Cardiac muscle cell (in vitro differentiated cells and primary cell): Measurements from ENCODE around the gene FHOD3. TPM values are rescaled to one million over a fixed set of nuclear protein-coding genes. Genes with fewer than 3 reads are reported as not detected.
"Not testable (repeated sequence)": the region's sequence is repeated elsewhere in the genome, so short reads cannot be mapped to it uniquely, and the experiment has no call there.

Experiments used
- DNase-seq, 2 donors: peaks; one replicate each; pipeline versions ENCODE4 v3.0.0 to v3.0.0-alpha.2; 2010 to 2017; ENCODE audit warnings: low read depth in 1 of 2, low spot score in 1 of 2
- H3K27ac ChIP-seq: fragments of 200-600 bp; sonication (generic); 2 replicates; pipeline ENCODE4 v1.5.1; 2016
- H3K27me3 ChIP-seq: fragments of 200-600 bp; sonication (generic); 2 replicates; pipeline ENCODE4 v1.6.0; 2016; ENCODE audit warnings: control low read depth
- H3K36me3 ChIP-seq: fragments of 200-600 bp; sonication (generic); 2 replicates; pipeline ENCODE4 v1.5.1; 2016; ENCODE audit warnings: control low read depth
- H3K4me1 ChIP-seq: fragments of 200-600 bp; sonication (generic); 2 replicates; pipeline ENCODE4 v1.8.1; 2017; ENCODE audit warnings: low read depth, mild to moderate bottlenecking, mixed run types
- H3K4me3 ChIP-seq: fragments of 200-600 bp; sonication (generic); 2 replicates; pipeline ENCODE4 v1.5.1; 2016; ENCODE audit warnings: mild to moderate bottlenecking
- H3K9me3 ChIP-seq: fragments of 200-600 bp; sonication (generic); 2 replicates; pipeline ENCODE4 v1.5.1; 2017; ENCODE audit warnings: low read depth, mild to moderate bottlenecking, control low read depth
- CTCF ChIP-seq: IDR thresholded peaks from 2 replicates; pipeline ENCODE4 v1.5.1; 2012; ENCODE audit warnings: low read depth, mild to moderate bottlenecking, low read length
- polyA plus RNA-seq: library from polyadenylated mRNA; unstranded; fragments of >200 nt; fragmentation: Nextera tagmentation; extraction: Ambion mirVana; gene quantifications from 2 replicates; pipeline ENCODE4 v1.2.1, GENCODE V29; 2016
- total RNA-seq: library from RNA; depleted of rRNA; stranded (reverse); fragments of >200 nt; gene quantifications from 2 replicates; pipeline ENCODE4 v1.2.3, GENCODE V29; 2016

FHOD3 gene
- total and polyA plus RNA-seq, 2 experiments from 2014 or later: 127 to 347 TPM

GRCh38 chr18:36711813-36712444 is 414.4 kb downstream of the FHOD3 start:
- Histone ChIP-seq H3K36me3 (peaks cover 9% of the 10 kb centered on the region), H3K27ac (peak overlapping the region; percentile 57), H3K27me3 (no peaks in the 10 kb centered on the region), H3K4me1 (peaks cover 5% of the 10 kb centered on the region), H3K9me3 (no peaks in the 10 kb centered on the region), H3K4me3 (no peak overlapping the region)
- DNase-seq: peak in 1 of 2 donors; percentile 77
- no peak for TF ChIP-seq CTCF

DNA sequence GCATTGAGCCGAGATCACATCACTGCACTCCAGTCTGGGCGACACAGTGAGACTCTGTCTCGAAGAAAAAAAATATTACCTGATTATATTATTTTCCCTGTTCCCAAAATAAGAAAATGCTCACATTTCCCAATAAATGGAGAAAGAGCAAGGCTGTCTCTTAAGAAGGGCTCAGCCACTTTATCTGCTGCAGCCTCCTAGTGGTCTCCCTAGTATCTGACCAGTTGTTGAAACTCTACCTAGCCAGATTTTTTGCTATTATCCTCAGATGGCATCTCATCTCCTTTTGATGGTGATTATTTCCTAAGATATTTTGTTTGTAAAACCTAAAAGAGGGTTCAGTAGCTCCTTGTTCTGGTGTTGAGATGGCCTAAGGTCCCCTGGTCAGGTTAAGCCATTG is 417.0 kb downstream of the FHOD3 start:
- no peak for TF ChIP-seq CTCF
- H3K27ac ChIP-seq: no peak overlapping the region
- H3K9me3 ChIP-seq: no peaks in the 10 kb centered on the region
- no peaks in the 10 kb centered on the region for H3K27me3 ChIP-seq
- no peak for DNase-seq
- peaks cover 9% of the 10 kb centered on the region for H3K36me3 ChIP-seq
- H3K4me3 ChIP-seq: no peak overlapping the region
- H3K4me1 ChIP-seq: no peaks in the 10 kb centered on the region

DNA sequence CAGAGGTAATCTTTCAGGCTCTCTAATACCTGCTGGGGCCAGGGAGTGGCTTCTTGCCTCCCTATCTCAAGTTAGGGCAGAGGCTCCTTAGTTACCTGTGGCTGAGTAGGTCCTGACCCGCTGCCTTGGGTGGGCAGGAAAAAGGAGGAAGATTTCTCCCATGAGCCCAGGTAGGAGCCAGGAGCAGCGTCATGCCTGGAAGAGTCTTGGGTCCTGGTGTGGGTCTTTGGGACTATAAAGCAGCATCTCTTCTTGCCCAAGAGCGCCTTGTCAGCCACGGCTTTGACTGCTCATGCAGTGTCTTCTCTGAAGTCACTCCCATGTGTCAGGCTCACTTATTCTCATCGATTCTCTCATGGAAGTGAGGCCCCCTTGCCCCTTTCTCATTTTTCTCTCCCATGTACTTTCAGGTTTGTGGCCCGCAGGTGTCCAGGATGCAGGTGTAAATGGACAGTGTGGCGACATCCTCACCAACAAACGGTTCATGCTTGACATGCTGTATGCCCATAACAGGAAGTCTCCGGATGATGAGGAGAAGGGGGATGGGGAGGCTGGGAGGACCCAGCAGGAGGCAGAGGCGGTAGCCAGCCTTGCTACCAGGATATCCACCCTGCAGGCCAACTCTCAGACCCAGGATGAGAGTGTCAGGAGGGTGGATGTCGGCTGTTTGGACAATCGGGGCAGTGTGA is 420.1 kb downstream of the FHOD3 start:
- Histone ChIP-seq H3K9me3 (no peaks in the 10 kb centered on the region), H3K4me3 (no peak overlapping the region), H3K36me3 (peaks cover 4% of the 10 kb centered on the region), H3K27ac (peak overlapping the region; percentile 34), H3K4me1 (no peaks in the 10 kb centered on the region), H3K27me3 (no peaks in the 10 kb centered on the region)
- TF ChIP-seq CTCF: no peak
- DNase-seq: no peak

GRCh38 chr18:36718705-36719328 is 421.3 kb downstream of the FHOD3 start:
- DNase-seq: peak in 1 of 2 donors; percentile 57
- H3K4me3 ChIP-seq: no peak overlapping the region
- no peaks in the 10 kb centered on the region for H3K4me1 ChIP-seq
- no peak overlapping the region for H3K27ac ChIP-seq
- no peak for TF ChIP-seq CTCF
- H3K27me3 ChIP-seq: no peaks in the 10 kb centered on the region
- peaks cover 4% of the 10 kb centered on the region for H3K36me3 ChIP-seq
- no peaks in the 10 kb centered on the region for H3K9me3 ChIP-seq

GRCh38 chr18:36719630-36720029 is 422.1 kb downstream of the FHOD3 start:
- no peaks in the 10 kb centered on the region for H3K9me3 ChIP-seq
- H3K36me3 ChIP-seq: peaks cover 4% of the 10 kb centered on the region
- TF ChIP-seq CTCF: no peak
- no peaks in the 10 kb centered on the region for H3K4me1 ChIP-seq
- no peak for DNase-seq
- H3K27me3 ChIP-seq: no peaks in the 10 kb centered on the region
- H3K27ac ChIP-seq: peak overlapping the region; percentile 21
- no peak overlapping the region for H3K4me3 ChIP-seq

DNA sequence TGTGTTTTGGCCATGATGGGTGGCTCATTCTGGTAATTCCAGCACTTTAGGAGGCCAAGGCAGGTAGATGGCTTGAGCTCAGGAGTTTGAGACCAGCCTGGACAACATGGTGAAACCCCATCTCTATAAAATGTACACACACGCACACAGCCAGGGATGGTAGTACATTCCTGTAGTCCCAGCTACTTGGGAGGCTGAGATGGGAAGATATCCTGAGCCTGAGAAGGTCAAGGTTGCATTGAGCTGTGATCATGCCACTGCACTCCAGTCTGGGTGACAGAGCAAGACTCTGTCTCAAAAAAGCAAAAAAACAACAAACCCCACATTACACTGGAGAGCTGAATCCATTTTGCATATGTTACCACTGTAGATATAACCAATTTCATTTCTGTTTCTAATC is 423.8 kb downstream of the FHOD3 start:
- not testable (repeated sequence) for DNase-seq, H3K36me3 ChIP-seq, H3K4me1 ChIP-seq, H3K4me3 ChIP-seq, H3K9me3 ChIP-seq, H3K27me3 ChIP-seq, H3K27ac ChIP-seq
